HG03378 (cell line): ENCODE measurements around the gene ITSN1.

Experiments used
- ATAC-seq: cut with Tn5 transposase; IDR thresholded peaks from one replicate; pipeline ENCODE4 v1.9.1; 2021; ENCODE audit warnings: mild to moderate bottlenecking, moderate library complexity; ENCODE audit not compliant: unreplicated experiment

ITSN1 gene

DNA sequence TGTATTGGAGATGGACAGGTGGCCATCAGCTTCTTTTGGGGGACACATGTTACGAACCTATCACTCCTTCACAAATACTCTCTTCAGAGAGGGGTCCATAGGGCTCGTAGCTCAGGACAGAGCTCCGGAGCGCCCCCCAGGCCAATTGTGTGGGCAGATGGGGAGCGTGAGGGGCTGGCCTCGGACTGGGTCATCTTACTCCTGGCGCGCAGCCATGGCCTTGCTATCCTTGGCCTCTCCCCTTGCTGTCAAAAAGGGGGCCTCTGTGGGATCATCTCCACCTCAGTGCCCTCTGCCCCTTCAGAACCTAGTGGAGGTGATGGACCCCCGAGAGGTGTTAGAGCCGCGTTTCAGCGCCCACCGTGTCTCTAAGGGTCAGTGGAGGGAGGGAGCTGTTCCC is 238.3 kb downstream of the ITSN1 start:
- ATAC-seq: no peak

GRCh38 chr21:33881689-33882440 is 239.6 kb downstream of the ITSN1 start:
- ATAC-seq: no peak

- no peak for ATAC-seq
Measured at GRCh38 chr21:33883118-33883517, 240.8 kb downstream of the ITSN1 start.

- no peak for ATAC-seq
Measured at GRCh38 chr21:33884376-33885171, 242.3 kb downstream of the ITSN1 start.

DNA sequence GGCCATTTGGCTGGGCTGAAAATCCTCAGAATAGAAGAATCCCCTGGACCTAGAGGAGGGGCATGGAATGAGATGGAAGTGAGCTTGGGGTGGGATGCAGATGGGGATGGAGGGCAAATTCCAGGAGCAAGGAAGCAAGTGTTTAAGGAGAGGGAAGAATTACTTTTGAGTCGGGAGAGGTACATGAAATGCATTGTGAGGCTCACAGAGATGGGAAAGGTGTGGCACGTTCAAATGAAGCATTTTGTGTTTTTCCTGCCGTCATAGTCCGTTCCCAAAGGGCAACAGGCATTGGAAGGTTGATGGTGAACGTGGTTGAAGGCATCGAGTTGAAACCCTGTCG is 242.8 kb downstream of the ITSN1 start:
- ATAC-seq: no peak

GRCh38 chr21:33886321-33886720 is 244.0 kb downstream of the ITSN1 start:
- ATAC-seq: no peak

DNA sequence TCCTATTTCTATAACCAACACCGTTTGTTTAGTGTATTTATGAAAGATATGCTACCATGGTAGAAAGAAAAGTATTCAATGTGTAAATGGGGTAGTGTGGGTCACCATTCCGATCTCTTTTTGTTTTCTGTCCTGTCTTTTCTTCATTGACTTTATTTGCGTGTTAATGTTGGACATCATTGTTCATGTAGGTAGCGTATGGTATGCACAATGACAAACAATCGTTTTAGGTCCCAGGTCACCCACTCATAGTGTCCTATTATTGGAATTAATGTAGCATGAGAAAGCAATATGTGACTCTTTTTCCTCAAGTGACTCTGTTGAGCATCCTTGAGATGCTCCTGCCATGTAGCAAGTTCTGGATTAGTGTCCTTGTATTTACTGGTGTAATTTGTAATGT is 247.9 kb downstream of the ITSN1 start:
- no peak for ATAC-seq

DNA sequence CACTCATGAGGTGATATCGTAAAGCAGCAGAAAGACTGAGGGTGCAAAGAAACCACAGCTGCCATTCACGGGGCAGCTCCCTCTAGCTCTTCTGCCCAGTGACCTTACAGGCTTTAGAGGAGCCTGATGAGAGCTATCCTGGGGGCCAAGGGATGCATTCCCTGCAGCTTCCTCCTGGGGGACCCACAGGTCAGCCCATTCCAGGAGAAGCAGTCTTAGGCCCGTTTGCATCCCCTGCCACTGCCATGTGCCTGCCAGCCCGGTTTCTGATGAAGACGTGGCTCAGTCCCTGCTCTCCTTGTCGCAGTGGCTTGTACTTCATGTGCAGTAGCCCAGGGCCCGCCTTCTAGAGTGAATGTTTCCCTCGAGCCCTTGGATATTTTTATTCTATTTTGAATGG is 250.6 kb downstream of the ITSN1 start:
- no peak for ATAC-seq

GRCh38 chr21:33893917-33894316 is 251.6 kb downstream of the ITSN1 start:
- ATAC-seq: no peak

- ATAC-seq: no peak
Measured at GRCh38 chr21:33894736-33895288, 252.5 kb downstream of the ITSN1 start.

GRCh38 chr21:33895356-33895755 is 253.1 kb downstream of the ITSN1 start:
- no peak for ATAC-seq

DNA sequence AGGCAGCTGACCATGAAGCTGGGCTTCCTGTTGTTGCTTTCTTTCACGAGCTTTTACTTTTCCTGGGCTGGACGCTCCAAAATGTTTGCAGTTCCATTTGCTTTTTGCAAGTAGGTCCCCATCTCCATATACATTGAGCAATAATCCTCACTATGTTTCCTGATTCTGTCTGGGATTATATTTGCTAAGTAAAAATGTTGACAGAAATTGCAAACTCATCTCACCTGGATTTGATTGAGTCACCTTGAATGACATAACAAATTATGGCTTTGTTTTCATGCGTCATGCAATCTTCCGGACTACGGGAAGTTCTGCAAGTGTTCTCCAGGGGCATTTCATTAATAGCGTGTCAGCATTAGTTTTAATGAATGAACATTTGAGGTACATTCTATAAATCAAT is 254.4 kb downstream of the ITSN1 start:
- ATAC-seq: no peak

DNA sequence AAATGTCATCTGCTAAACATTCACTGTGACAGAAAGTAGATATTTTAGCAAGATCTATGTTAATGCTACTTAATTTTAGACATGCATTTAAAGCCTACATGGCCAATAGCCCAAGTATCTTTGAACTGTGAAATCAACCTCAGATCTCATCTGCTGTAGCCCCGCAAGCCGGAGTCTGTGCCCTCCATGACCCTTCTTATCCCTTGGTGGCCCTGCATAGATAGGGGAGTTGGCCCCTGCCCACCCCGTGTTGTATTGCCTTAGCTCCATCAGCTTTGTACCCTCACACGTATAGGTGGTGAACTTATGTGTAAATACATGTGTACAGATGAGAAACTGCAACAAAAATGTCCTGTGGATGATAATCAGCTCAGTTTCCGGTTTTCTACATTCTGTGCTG is 254.8 kb downstream of the ITSN1 start:
- ATAC-seq: no peak

- ATAC-seq: no peak
Measured at GRCh38 chr21:33897739-33898138, 255.4 kb downstream of the ITSN1 start.

DNA sequence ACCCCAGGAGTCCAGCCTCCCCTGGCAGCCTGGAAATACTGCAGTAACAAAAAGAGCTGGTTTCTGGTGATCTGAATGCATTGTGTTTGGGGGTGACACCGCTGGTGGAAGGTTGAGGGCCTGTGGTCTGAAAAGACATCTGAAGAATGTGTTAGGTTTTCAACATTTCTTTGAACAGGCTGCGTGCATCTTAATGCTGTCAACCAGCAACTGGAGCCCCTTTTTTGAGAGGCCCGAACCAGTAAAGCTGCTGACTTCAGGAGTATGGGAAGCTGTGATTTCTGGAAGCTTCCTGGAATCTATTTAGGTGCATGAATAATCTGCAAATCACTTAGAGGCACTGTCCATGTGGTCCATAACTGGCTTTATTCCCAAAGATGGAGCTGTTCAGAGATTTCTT is 256.3 kb downstream of the ITSN1 start:
- ATAC-seq: no peak

DNA sequence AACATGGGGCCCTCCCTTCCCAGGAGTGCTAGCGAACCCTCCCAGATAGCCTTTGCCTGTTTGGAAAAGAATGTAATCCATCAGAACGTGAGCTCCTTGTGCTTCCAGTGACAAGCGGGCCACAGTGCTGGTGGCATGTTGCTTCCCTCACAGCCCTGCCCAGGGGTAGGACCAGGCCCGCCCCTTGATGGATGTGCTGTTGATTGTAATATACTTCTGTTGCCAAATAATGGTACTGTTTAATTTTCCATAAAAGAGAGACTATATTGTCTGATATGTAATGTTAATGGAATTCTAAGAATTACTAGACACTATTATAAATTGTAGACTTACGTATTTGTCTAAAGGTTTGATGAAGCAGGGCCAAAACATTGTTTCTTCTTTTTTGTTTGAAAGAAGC is 256.9 kb downstream of the ITSN1 start:
- ATAC-seq: no peak

- no peak for ATAC-seq
Measured at GRCh38 chr21:33901412-33902288, 259.3 kb downstream of the ITSN1 start.

- no peak for ATAC-seq
Measured at GRCh38 chr21:33902349-33902748, 260.0 kb downstream of the ITSN1 start.

- no peak for ATAC-seq
Measured at GRCh38 chr21:33904041-33904440, 261.7 kb downstream of the ITSN1 start.

DNA sequence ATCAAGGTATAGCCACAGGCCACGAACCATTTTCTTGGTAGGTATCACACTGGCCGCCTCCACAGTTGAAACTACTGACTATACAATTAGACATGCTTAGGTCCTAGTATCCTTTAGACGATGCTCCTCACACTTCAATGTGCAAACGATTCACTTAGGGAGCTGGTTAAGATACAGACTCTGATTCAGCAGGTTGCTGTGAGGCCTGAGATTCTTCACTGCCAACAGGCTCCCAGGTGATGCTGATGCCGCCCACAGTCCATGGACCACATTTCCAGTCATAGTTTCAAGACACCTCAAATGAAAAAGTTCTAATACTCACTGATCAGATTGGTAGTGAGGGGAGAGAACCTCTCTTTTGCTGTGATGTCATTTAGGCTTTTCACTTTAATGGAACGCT is 266.5 kb downstream of the ITSN1 start:
- no peak for ATAC-seq

DNA sequence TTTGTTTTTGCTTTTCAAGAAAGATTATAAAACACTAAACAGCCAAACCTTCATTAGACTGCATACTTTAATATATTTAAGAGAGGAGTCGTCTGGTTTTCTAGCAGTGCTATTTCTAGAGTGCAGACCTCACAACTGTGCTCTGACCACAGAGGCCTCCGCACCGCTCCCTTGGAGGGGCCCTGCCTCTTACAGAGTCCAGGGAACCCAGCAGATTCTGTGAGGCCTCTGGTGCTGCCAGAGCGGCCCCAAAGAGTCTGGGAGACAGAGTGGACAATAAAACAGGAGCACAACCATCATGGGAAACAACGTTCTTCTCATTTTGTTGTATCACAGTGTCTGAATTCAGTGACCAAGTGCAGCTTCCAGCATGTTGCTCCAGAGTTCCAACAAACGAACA is 267.5 kb downstream of the ITSN1 start:
- no peak for ATAC-seq
